Stimulated activated naive CD8-positive, alpha-beta T cell treated with anti-CD3 and anti-CD28 coated beads, Interleukin-15, amount 100 ng/mL, for 72 hours (primary cell): ENCODE data around the gene COG2.
A peak's percentile ranks its signal among the peaks of the same experiment; 100 is the strongest.
"Not testable (repeated sequence)": the region's sequence is repeated elsewhere in the genome, so short reads cannot be mapped to it uniquely, and the experiment has no call there.

Source experiments
- ATAC-seq: fragments of 150-1000 bp; cut with Tn5 transposase; 2 replicates; pipeline ENCODE4 v1.10.0; 2021; ENCODE audit warnings: mild to moderate bottlenecking, moderate library complexity
- DNase-seq, 2 donors: peaks; one replicate each; pipeline ENCODE4 v3.0.0; 2021 to 2022
- H3K27ac Mint-ChIP-seq, 2 donors: one replicate each; pipeline ENCODE4 v1.8.0; 2022; ENCODE audit warnings: mild to moderate bottlenecking in 2 of 2, mixed read lengths in 2 of 2, moderate library complexity in 2 of 2
- H3K27me3 Mint-ChIP-seq: one replicate; pipeline ENCODE4 v1.8.0; 2022; ENCODE audit warnings: mixed read lengths
- H3K4me1 Mint-ChIP-seq: one replicate; pipeline ENCODE4 v1.8.0; 2022; ENCODE audit warnings: mild to moderate bottlenecking, mixed read lengths
- H3K4me3 Mint-ChIP-seq, 2 donors: one replicate each; pipeline ENCODE4 v1.8.0; 2022; ENCODE audit warnings: mild to moderate bottlenecking in 2 of 2, mixed read lengths in 2 of 2, moderate library complexity in 1 of 2
- H3K9me3 Mint-ChIP-seq, 2 donors: one replicate each; pipeline ENCODE4 v1.8.0; 2022; ENCODE audit warnings: mixed read lengths in 2 of 2

Gene COG2

DNA sequence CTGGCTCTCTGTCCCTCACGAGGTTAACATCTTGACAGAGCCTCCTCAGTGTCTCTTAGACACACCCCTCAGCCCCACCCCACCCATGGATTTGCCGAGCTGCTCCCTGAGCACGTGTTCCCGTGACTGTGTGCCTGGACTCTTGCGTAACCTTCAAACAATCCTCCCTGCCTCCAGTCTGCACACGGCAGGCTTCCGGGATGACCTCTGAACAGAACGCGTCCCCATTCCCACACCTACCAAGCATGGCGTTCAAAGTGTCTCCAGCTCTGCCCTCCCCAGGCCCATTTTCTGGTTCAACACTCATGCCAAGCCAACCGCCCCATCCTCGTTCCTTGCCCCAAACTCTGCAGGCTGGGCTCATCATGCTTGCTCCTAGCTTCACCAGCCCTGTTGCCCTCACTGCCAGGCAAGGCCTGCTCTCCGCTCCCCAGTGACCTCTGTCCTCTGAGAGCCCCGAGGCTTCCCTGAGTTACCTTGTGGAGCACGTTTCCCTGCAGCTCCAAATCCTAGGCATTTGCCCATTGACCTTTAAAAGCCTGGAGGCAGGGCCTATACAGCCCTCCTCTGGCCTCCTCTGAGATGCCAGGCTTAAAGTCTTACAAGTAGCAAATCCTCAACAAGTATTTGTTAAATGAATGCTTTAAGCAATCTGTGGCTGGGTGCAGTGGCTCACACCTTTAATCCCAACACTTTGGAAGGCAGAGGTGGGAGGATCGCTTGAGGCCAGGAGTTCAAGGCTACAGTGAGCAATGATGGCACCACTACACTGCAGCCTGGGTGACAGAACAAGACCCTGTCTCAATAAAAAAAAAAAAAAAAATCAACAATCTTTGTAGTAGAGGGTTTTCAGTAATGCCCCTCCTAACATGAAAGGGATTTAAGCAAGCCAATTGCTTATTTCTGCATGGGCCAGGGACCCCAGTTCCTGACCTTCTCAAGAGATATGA, 66.6 kb downstream of the COG2 start:
- Mint-ChIP-seq H3K9me3 (no peaks in the 10 kb centered on the region), H3K4me3 (no peak overlapping the region), H3K27me3 (peaks cover 29% of the 10 kb centered on the region), H3K4me1 (peaks cover 12% of the 10 kb centered on the region), H3K27ac (no peak overlapping the region)
- DNase-seq, result no peak
- no peak for ATAC-seq

DNA sequence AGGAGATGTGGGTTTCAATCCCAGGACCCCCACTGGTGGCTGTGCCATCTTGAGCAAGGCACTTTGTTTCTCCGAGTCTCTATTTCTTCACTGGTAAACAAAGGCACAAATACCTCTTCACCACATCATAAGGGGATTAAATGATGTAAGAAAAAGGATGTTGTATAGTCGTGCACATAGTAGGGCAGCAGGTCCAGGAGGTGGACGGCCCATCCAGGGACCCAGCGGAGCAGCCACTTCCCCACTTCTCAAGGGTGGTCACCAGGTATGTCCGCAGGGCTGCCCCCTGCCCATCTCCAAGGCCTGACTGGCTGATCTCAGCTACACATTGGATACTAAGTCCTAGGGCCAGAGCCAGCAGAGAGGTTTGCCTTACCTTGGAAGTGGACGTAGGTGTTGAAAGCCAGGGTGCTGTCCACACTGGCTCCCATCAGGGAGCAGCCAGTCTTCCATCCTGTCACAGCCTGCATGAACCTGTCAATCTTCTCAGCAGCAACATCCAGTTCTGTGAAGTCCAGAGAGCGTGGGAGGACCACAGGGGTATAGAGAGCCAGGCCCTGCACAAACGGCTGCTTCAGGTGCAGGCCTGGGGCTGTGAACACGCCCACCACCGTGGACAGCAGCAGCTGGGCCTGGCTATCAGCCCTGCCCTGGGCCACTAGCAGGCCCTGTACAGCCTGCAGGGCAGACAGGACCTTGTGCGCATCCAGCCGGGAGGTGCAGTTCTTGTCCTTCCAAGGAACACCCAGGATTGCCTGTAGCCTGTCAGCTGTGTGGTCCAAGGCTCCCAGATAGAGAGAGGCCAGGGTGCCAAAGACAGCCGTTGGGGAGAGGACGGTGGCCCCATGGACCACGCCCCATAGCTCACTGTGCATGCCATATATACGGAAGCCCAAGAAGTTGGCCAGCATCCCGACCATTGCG, 67.6 kb downstream of the COG2 start:
- peaks cover 12% of the 10 kb centered on the region for H3K4me1 Mint-ChIP-seq
- H3K4me3 Mint-ChIP-seq, result no peak overlapping the region
- no peak overlapping the region for H3K27ac Mint-ChIP-seq
- H3K9me3 Mint-ChIP-seq, result no peaks in the 10 kb centered on the region
- H3K27me3 Mint-ChIP-seq, result peaks cover 39% of the 10 kb centered on the region
- ATAC-seq (peak; percentile 10), DNase-seq (no peak)

DNA sequence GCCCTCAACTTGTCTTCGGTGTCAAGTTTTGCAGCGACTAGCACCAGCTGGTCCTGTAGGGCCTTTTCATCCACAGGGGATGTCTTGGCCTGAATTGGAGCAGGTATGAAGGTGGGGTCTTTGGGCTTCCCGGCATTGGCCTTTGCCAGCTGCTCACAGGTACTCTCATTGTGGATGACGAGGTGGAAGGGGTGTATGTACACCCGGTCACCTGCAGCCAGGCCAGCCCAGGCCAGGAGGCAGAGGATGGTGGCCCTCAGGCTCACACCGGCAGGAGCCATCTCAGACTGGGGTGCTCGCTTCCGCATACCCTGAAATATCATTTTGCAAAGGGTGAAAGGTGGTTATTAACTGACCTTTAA, 68.2 kb downstream of the COG2 start:
- no peaks in the 10 kb centered on the region for H3K9me3 Mint-ChIP-seq
- H3K4me1 Mint-ChIP-seq, result peaks cover 12% of the 10 kb centered on the region
- DNase-seq (no peak), ATAC-seq (no peak)
- peaks cover 42% of the 10 kb centered on the region for H3K27me3 Mint-ChIP-seq
- H3K4me3 Mint-ChIP-seq, result no peak overlapping the region
- no peak overlapping the region for H3K27ac Mint-ChIP-seq

DNA sequence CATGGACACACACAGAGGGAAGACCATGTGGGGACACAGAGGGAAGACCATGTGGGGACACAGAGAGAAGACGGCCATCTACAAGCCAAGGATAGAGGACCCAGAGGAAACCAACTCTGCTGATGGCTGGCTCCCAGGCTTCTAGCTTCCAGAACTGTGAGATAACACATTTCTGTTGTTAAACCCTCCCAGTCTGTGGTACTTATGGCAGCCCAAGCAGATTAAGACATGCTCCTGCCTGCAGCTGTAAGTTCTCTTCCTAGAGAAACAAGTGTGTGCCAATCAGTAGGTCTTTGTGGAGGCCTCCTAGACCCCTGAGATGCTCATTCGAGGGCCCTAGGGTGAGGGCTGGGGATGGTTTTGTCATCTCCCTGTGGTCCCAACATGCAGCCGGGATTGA, 69.0 kb downstream of the COG2 start:
- no peak for DNase-seq
- Mint-ChIP-seq H3K27me3 (peaks cover 42% of the 10 kb centered on the region), H3K4me3 (no peak overlapping the region), H3K27ac (no peak overlapping the region), H3K9me3 (peaks cover 0 to under 1% of the 10 kb centered on the region in 2 donors), H3K4me1 (peaks cover 12% of the 10 kb centered on the region)
- no peak for ATAC-seq

DNA sequence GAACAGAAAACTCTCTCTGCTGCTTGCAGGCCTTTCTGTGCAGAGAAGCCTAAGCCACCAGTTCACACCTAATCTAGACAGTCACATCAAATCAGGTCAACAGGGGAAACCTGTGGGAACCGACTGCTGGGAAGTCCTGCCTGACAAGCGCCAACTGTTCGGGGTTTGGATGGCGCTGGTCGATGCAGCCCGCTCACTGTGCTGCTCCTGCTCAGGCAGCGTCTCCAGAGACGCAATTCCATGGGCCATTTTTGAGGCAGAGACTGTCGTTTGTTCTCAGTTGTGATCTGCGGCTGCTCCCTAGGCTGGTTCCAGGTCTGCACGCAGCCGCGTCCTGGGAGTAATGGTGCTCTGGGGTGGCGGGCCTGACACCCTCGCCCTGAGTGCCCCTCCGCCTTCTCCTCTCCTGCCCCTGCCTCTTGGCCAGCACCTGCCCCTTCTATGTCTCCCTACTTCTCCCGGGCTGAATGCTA, 70.2 kb downstream of the COG2 start:
- Mint-ChIP-seq H3K27me3 (peaks cover 34% of the 10 kb centered on the region), H3K27ac (no peak overlapping the region), H3K9me3 (peaks cover 5 to 8% of the 10 kb centered on the region in 2 donors), H3K4me1 (peaks cover 9% of the 10 kb centered on the region), H3K4me3 (no peak overlapping the region)
- ATAC-seq, result no peak
- no peak for DNase-seq

DNA sequence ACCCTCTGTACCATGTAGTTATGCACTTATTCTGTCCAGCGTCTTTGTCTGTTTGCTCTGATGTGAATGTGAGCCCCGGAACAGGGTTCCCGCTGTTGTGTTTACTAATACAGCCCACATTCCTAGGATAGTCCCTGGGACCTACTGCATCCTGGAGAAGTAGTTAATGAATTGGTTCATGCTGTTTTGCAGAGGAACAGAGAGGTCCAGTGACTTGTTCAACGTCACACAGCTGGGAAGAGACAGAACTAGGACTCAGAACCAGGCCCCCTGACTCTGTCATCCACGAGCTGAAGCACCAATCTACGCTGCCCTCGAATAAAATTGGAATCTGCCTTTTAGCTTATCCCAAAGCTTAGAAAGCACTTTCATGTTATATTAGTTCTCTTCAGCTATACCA, 70.9 kb downstream of the COG2 start:
- Mint-ChIP-seq H3K4me1 (peaks cover 2% of the 10 kb centered on the region), H3K9me3 (peaks cover 5 to 8% of the 10 kb centered on the region in 2 donors), H3K27ac (no peak overlapping the region), H3K4me3 (no peak overlapping the region), H3K27me3 (peaks cover 28% of the 10 kb centered on the region)
- ATAC-seq, result no peak
- no peak for DNase-seq

DNA sequence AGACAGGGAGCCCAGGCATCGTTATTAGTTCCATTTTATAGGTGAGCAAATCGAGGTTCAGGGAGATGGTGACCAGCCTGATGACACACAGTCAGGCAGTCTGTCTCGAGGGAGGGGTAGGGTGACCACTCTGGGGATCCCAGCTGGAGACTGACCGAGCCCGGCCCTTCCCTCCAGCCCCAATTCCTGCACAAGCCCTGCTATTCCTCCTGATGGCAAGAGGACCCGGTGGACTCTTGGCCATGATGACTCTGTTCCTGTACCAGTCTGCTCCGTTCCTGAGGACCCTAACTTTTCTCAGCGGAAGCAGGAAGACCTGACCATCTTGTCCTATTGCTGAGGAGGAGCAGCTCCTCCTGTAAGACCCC, 71.2 kb downstream of the COG2 start:
- peaks cover 28% of the 10 kb centered on the region for H3K27me3 Mint-ChIP-seq

DNA sequence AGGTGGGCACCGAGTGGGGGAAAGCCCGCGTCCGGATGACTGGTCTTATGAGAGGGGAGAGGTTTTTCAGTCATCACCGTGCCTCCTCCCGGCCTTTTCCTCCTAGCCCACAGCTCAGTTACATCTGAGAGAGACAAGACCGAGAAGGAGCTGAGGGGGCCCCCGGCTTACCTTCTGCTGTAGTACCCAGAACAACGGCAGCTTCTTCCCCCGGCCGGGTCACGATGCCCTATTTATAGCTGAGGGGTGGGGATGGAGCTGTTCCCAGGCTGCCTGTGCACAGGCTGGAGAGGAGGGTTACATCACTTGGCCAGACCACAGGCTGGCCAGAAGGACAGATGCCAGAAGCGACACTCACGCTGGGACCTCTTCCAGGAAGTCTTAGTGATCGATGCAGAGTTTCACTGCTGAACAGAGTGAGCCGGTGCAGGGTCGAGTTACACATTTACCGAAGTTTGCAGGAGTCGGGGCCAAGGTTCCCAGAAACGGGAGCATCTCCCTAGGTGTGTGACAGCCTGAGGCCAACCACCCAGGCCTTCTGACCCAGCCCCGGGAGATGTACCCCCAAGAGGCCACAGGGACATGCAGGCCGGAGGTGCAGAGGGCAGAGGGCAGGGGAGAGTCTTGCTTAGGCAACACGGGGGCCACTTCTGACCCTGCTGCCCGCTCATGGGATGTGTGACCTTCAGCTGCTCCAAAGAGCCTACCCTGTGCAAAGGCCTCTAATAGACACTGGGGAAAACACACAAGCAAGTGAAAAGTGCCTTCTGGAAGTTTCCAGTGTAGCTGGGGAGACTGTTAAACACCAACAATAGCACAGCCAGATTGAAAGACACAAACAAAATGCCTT, 71.9 kb downstream of the COG2 start, which contains the start of gene AGT:
Gene AGT (minus strand): TSS at position 208 of the 850 bp plus-strand sequence. CDS start 3,299 bp downstream, outside the sequence.
- Mint-ChIP-seq H3K27ac (no peak within 1 kb of the TSS), H3K4me3 (no peak within 1 kb of the TSS), H3K4me1 (no peaks in the 10 kb centered on the region), H3K27me3 (peaks cover 26% of the 10 kb centered on the region), H3K9me3 (peaks cover 5 to 8% of the 10 kb centered on the region in 2 donors)
- no peak for DNase-seq
- ATAC-seq, result no peak

More for the DNA sequence above, 71.2 kb downstream of the COG2 start:
- ATAC-seq (no peak), DNase-seq (no peak)
- H3K4me3 Mint-ChIP-seq, result no peak overlapping the region
- peaks cover 5 to 8% of the 10 kb centered on the region in 2 donors for H3K9me3 Mint-ChIP-seq
- no peaks in the 10 kb centered on the region for H3K4me1 Mint-ChIP-seq
- H3K27ac Mint-ChIP-seq, result no peak overlapping the region

DNA sequence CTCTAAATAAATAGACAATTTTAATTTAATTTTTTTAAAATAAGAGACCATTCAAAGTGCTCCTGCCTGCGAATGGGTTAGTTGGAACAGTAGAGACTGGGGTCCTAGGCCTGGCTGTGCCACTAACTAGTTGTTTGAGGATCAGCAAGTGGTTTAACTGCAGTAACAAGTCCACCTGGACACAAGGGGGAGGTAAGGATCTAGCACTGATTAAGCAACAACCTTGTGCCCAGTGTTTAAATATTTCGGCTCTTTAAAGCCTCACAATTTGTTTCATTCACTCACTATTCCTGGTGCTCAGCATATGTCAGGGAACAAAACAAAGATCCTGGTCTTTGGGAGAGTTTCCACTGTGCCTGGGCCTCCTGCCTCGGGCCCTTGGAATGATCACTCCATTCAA, 73.2 kb downstream of the COG2 start:
- no peak for ATAC-seq

DNA sequence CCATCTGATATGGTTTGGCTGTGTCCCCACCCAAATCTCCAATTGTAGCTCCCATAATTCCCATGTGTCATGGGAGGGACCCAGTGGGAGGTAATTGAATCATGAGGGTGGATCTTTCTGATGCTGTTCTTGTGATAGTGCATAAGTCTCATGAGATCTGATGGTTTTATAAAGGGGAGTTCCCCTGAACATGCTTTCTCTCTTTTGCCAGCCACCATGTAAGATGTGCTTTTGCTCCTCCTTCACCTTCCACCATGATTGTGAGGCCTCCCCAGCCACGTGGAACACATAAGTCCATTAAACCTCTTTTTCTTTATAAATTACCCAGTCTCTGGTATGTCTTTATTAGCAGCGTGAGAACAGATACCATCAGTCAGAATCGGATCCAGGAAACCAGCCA, 74.2 kb downstream of the COG2 start:
- H3K4me3 Mint-ChIP-seq, H3K9me3 Mint-ChIP-seq, ATAC-seq, H3K4me1 Mint-ChIP-seq, DNase-seq, H3K27ac Mint-ChIP-seq: not testable (repeated sequence)
- H3K27me3 Mint-ChIP-seq, result peaks cover 25% of the 10 kb centered on the region

More for the DNA sequence above, 73.2 kb downstream of the COG2 start:
- Mint-ChIP-seq H3K4me1 (no peaks in the 10 kb centered on the region), H3K27ac (no peak overlapping the region), H3K4me3 (no peak overlapping the region), H3K9me3 (peaks cover 5 to 8% of the 10 kb centered on the region in 2 donors), H3K27me3 (peaks cover 25% of the 10 kb centered on the region)
- no peak for DNase-seq

DNA sequence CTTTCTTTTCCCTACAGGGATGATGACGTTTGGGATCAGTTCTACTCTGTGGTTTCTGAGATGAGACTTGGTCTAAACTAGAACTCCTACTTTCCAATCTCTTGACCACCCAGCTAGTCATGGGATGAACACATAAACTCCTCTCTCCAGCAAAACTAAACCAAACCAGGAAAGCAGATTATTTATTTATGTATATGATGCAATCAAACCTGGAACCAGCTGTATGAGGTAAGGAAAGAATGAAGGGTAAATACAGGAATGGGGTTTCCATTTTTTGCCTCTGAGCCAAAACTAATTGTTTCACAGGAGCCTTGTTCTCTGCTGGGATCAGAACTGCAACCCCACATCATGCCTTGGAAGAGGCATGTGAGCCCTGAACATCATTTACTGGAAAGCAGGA, 75.0 kb downstream of the COG2 start:
- peaks cover 25% of the 10 kb centered on the region for H3K27me3 Mint-ChIP-seq
- H3K27ac Mint-ChIP-seq, result no peak overlapping the region
- DNase-seq (no peak), ATAC-seq (no peak)
- H3K4me3 Mint-ChIP-seq, result no peak overlapping the region
- peaks cover 5 to 12% of the 10 kb centered on the region in 2 donors for H3K9me3 Mint-ChIP-seq
- H3K4me1 Mint-ChIP-seq, result no peaks in the 10 kb centered on the region

DNA sequence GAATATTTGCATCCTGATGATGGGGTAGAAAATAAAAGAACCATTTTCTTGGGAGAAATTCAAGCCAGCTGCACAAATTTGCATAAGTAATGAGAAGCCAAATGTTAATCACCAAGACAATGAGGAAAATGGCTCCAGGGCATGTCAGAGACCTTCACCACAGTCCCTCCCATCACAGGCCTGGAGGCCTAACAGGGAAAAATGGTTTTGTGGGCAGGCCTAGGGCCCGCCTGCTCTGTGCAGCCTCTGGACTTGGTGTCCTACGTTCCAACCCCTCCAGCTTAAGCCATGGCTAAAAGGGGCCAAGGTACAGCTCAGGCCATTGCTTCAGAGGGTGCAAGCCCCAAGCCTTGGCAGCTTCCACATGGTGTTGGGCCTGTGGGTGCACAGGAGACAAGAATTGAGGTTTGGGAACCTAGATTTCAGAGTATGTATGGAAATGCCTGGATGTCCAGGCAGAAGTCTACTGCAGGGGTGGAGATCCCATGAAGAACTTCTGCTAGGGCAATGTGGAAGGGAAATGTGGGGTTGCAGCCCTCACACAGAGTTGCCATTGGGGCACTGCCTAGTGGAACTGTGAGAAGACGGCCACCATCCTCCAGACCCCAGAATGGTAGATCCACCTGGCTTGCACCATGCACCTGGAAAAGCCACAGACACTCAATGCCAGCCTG, 79.7 kb downstream of the COG2 start:
- ATAC-seq, H3K4me3 Mint-ChIP-seq, H3K9me3 Mint-ChIP-seq, DNase-seq, H3K27ac Mint-ChIP-seq, H3K4me1 Mint-ChIP-seq: not testable (repeated sequence)
- peaks cover 19% of the 10 kb centered on the region for H3K27me3 Mint-ChIP-seq

DNA sequence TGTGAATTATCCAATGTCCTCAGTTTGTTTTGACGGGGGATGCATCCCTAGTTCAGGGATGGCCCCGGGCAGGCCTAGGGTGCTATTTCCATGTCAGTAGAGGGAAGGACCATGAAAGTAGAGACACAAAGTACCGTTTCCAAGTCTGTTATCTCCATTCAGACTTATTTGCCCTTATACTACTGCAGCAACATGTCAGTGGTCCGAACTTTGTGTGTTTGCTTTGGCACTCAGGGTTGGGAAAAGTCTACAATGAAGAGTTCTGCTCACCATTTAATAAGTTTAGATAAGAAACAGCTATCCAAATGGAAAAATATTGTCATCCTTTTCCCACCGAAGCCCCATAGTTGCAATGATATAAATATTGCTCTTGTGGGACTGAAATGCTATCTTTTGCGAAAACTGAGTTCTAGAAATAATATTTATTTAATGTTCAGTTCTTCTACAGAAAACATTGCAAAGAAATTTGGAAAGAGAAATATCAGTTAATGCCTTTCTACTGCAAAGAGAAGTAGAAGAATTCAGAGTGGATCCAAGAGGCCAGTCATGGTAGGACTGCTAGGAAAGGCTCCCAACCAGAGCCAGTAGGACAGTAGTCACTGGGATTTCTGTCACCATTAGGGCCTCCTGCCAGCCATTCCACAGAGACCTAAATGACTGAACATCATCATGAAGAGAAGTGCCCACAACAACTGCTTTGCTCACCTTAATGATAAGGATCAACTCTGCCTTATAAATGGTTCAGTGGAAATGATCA, 83.2 kb downstream of the COG2 start:
- Mint-ChIP-seq H3K4me3 (no peak overlapping the region), H3K27ac (no peak overlapping the region), H3K9me3 (peaks cover 0 to 5% of the 10 kb centered on the region in 2 donors), H3K27me3 (peaks cover 25% of the 10 kb centered on the region), H3K4me1 (no peaks in the 10 kb centered on the region)
- DNase-seq, result no peak
- no peak for ATAC-seq
